Left hindlimb (tissue), 1 donor: Measurements from ENCODE around the gene EXOC7.
"Not testable (repeated sequence)": the region's sequence is repeated elsewhere in the genome, so short reads cannot be mapped to it uniquely, and the experiment has no call there.

Source experiments
- DNase-seq: peaks from one replicate; pipeline ENCODE4 v3.0.0-alpha.2; 2018

EXOC7 gene

GRCh38 chr17:76087531-76087930 lies 16.1 kb downstream of the EXOC7 start:
- DNase-seq, result no peak

GRCh38 chr17:76086384-76086783 lies 17.2 kb downstream of the EXOC7 start:
- DNase-seq, result no peak

DNA sequence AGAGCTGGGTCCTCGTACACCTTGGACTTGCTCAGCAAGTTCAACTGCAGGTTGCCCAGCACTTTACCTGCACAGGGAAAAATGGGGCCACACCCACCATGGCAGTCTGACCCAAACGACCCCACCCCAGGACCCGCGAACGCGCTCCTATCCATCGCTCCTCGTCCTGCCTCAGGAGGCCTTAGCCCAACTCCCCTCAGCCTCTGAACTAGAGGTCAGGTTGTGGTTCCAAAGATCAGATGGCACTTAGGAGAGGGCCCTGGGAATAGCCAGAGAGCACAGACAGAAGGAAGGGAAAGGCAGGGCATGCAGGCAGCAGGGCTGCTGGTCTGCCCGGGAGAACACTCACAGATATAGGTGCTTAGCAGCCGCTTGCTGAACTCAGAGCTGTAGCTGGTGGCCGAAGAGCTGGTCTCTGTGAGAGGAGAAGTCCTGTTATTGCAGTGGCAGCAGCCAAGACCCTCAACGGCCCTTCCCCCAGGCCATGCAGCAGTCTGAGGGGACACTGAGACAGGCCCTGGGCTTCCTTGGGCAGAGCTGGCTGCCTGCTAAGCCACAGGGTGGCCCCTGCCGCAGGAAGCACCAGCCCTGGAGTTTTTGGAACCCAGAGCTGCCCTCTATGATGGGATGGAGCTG lies 17.7 kb downstream of the EXOC7 start:
- no peak for DNase-seq

- no peak for DNase-seq
Observed at GRCh38 chr17:76085066-76085730, 18.4 kb downstream of the EXOC7 start.

- no peak for DNase-seq
Observed at GRCh38 chr17:76083536-76084182, 19.9 kb downstream of the EXOC7 start.

GRCh38 chr17:76082326-76083251 lies 21.0 kb downstream of the EXOC7 start:
- DNase-seq, result no peak

DNA sequence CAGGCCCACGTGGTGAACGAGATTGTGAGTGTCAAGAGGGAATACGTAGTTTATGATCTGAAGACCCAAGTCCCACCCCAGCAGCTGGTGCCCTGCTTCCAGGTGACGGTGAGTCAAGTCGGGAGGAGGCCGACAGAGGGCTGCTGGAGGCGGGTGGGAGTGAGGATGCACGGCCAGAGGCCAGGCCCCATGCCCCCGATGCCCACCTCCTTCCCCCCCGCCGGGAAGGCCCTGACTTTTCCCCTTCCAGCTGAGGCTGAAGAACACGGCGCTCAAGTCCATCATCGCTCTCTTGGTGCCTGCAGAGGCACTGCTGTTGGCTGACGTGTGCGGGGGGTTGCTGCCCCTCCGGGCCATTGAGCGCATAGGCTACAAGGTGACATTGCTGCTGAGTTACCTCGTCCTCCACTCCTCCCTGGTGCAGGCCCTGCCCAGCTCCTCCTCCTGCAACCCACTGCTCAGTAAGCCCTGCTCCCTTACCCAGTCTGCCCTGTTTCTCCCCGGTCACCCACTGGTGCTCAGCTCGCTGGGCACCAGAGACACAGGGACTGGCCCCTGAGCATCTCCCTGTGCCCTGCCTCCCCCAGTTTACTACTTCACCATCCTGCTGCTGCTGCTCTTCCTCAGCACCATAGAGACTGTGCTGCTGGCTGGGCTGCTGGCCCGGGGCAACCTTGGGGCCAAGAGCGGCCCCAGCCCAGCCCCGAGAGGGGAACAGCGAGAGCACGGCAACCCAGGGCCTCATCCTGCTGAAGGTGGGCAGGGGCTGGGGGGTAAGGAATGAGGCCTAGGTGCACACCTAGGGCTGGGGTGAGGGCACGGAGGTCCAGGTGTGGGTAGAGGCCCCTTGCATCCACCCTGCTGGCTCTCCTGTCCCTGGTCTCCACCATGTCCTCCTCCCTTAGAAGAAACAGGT lies 22.0 kb downstream of the EXOC7 start:
- no peak for DNase-seq

- DNase-seq, result no peak
Observed at GRCh38 chr17:76080768-76081287, 22.8 kb downstream of the EXOC7 start.

- DNase-seq, result no peak
Observed at GRCh38 chr17:76079956-76080767, 23.4 kb downstream of the EXOC7 start.

DNA sequence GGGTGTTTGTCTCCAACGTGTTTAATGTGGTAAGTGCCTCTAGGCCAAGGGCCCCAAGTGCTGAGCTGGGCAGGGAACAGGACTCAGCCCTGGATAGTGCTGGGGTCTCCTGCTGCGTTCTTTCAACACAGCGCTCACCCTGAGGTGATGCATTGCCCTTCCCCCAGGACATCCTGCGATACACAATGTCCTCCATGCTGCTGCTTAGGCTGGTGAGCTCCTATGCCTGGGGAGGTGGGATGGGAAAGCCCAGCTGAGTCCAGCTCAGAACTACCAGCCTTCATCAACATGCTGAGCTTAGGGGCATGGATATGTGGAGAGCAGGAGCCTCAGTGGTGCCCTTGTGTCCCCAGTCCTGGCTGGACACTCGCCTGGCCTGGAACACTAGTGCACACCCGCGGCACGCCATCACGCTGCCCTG lies 24.0 kb downstream of the EXOC7 start:
- DNase-seq, result no peak

DNA sequence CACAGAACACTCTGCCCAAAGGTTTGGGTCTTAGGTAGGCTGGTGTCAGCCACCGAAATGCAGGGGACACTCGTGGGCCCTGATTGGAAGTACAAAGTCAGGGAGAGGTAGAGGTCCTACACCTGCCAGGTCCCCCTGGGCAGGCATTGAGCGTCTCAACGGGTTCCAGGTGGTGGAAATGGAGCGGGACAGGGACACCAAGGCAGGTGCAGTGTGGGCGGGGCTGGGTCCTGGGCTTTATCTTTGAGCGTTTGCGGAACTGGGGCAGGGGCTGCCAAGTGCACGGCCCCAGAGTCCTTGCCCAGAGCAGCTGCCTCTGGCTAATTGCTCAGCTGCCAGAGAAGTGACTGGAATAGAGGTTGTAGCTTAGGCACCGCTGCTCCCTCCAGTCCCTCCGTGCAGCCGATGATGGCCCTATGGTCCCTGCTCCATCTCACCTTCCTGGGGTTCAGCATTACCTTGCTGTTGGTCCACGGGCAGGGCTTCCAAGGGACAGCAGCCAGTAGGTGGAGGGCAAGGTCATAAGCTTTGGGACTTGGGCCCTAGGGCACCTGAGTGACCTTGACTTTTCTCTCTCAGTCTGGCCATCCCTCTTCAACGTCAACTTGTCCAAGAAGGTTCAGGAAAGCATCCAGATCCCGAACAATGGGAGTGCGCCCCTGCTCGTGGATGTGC lies 24.6 kb downstream of the EXOC7 start, which contains the start of gene ZACN:
ZACN (plus strand) TSS at position 323 of the 675 bp plus-strand sequence; CDS start at position 406, 83 bp downstream.
- no peak for DNase-seq

GRCh38 chr17:76078370-76078769 lies 25.2 kb downstream of the EXOC7 start:
- not testable (repeated sequence) for DNase-seq

GRCh38 chr17:76077584-76078110 lies 25.9 kb downstream of the EXOC7 start:
- DNase-seq, result no peak

DNA sequence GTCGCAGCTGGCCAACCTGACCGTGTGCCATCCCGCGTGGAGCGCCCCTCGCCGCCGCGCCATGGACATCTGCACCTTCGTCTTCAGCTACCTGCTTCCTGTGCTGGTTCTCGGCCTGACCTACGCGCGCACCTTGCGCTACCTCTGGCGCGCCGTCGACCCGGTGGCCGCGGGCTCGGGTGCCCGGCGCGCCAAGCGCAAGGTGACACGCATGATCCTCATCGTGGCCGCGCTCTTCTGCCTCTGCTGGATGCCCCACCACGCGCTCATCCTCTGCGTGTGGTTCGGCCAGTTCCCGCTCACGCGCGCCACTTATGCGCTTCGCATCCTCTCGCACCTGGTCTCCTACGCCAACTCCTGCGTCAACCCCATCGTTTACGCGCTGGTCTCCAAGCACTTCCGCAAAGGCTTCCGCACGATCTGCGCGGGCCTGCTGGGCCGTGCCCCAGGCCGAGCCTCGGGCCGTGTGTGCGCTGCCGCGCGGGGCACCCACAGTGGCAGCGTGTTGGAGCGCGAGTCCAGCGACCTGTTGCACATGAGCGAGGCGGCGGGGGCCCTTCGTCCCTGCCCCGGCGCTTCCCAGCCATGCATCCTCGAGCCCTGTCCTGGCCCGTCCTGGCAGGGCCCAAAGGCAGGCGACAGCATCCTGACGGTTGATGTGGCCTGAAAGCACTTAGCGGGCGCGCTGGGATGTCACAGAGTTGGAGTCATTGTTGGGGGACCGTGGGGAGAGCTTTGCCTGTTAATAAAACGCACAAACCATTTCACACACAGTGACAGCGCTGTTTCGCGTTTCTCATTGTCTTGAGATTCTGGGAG lies 26.6 kb downstream of the EXOC7 start:
- DNase-seq, result no peak

- DNase-seq, result no peak
Observed at GRCh38 chr17:76076146-76076764, 27.3 kb downstream of the EXOC7 start.

- no peak for DNase-seq
Observed at GRCh38 chr17:76075364-76076145, 28.0 kb downstream of the EXOC7 start.
